Small intestine (tissue), 7 donors: Measurements from ENCODE around the gene AACS. TPM values are rescaled to one million over a fixed set of nuclear protein-coding genes. Genes with fewer than 3 reads are reported as not detected.
"Not testable (repeated sequence)": the region's sequence is repeated elsewhere in the genome, so short reads cannot be mapped to it uniquely, and the experiment has no call there.

ENCODE experiments used
- DNase-seq, 2 donors: peaks; one replicate each; pipeline versions ENCODE4 v3.0.0 to v3.0.0-alpha.2; 2013
- FAIRE-seq: peaks from 2 replicates; lab custom pipeline; 2012; peaks lifted over from hg19 to GRCh38; lab: Jason Lieb, UNC
- H3K27ac ChIP-seq, 3 donors: one replicate each; pipeline ENCODE4 v1.5.1; 2013; ENCODE audit warnings: low read length in 2 of 3, mild to moderate bottlenecking in 2 of 3, control low read depth in 1 of 3, inconsistent platforms in 1 of 3, low read depth in 1 of 3, moderate library complexity in 1 of 3
- H3K27me3 ChIP-seq, 3 donors: one replicate each; pipeline ENCODE4 v1.6.1; 2013; ENCODE audit warnings: low read length in 3 of 3, inconsistent platforms in 1 of 3; ENCODE audit not compliant: control insufficient read depth in 3 of 3, insufficient read depth in 3 of 3
- H3K36me3 ChIP-seq, 3 donors: one replicate each; pipeline ENCODE4 v1.6.1; 2013; ENCODE audit warnings: low read length in 3 of 3, inconsistent platforms in 1 of 3, low read depth in 1 of 3, mild to moderate bottlenecking in 1 of 3, moderate library complexity in 1 of 3; ENCODE audit not compliant: control insufficient read depth in 3 of 3, insufficient read depth in 2 of 3
- H3K4me1 ChIP-seq, 3 donors: one replicate each; pipeline ENCODE4 v1.6.1; 2013; ENCODE audit warnings: low read length in 2 of 3, inconsistent platforms in 1 of 3, low read depth in 1 of 3, mild to moderate bottlenecking in 1 of 3, moderate library complexity in 1 of 3; ENCODE audit not compliant: control insufficient read depth in 3 of 3, insufficient read depth in 2 of 3
- H3K4me3 ChIP-seq, 3 donors: one replicate each; pipeline ENCODE4 v1.5.1; 2013; ENCODE audit warnings: low read length in 3 of 3, control low read depth in 1 of 3, inconsistent platforms in 1 of 3, low read depth in 1 of 3, mild to moderate bottlenecking in 1 of 3, moderate library complexity in 1 of 3
- H3K9me3 ChIP-seq, 2 donors: one replicate each; pipeline ENCODE4 v1.6.1; 2013; ENCODE audit warnings: low read depth in 1 of 2, low read length in 1 of 2; ENCODE audit not compliant: control insufficient read depth in 2 of 2, insufficient read depth in 1 of 2
- WGBS, 3 donors: extraction: QIAGEN DNeasy Blood & Tissue Kit; methylation state at CpG; one replicate each; pipeline ENCODE4 v1.1.7; 2013; 5-methylcytosine and 5-hydroxymethylcytosine counted together
- polyA plus RNA-seq, 4 donors: library from polyadenylated mRNA; stranded (reverse) in 3 of 4; unstranded in 1 of 4; fragments of 200-250 nt in 3 of 4; fragments of 120-200 nt in 1 of 4; gene quantifications; one replicate each; pipeline versions ENCODE4 v1.2.1 to v1.2.3, GENCODE V29; 2013
- donor health status: healthy with polysubstance abuse.
- donor health status: control.
- donor health status: control.
- donor health status: Bipolar disorder and iron deficiency.
- donor health status: healthy.

Gene AACS
- polyA plus RNA-seq, 4 donors = 15.8 to 35.9 (median 22.4) TPM

DNA sequence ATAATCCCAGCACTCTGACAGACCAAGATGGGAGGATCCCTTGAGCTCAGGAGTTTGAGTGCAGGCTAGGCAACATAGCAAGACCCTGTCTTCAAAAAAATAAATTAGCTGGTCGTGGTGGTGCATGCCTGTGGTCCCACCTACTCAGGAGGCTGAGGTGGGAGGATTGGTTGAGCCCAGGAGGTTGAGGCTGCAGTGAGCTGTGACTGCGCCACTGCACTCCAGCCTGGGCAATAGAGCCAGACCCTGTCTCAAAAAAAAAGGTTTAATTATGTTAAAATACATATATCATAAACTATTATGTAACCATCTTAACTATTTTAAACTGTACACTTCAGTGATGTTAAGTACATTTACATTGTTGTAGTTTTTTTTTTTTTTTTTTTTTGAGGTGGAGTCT lies 9.1 kb downstream of the AACS start:
- not testable (repeated sequence) for H3K4me3 ChIP-seq, H3K4me1 ChIP-seq, H3K9me3 ChIP-seq, H3K27ac ChIP-seq, H3K27me3 ChIP-seq, FAIRE-seq, DNase-seq
- H3K36me3 ChIP-seq = peaks cover 6 to 42% (median 6%) of the 10 kb centered on the region in 3 donors
- WGBS, 3 donors = 81 to 93% (median 86%) methylated on average over 2 of the region's 2 CpGs

DNA sequence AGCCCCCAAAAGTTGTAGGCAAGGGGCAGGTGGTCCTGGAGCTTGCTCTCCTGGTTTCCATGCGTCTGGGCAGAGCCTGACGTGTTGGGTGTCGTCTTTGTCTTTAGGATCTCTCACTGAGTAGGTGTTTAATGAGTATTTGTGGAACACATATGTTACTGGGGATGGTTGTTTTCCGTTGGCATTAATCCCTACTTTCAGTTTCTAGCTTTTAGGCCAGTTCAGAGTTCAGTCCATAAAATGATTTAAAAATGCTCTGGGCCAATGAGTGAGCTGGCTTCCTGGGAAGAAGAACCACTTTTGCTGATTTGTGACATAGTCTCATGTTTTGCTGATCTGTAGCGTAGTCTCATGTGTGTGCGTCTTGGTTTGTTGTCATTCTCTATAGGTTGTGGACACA lies 10.9 kb downstream of the AACS start:
- no peak overlapping the region for H3K27ac ChIP-seq
- no peak for FAIRE-seq
- WGBS, 3 donors = 46 to 68% (median 56%) methylated on average over 6 of the region's 6 CpGs

DNA sequence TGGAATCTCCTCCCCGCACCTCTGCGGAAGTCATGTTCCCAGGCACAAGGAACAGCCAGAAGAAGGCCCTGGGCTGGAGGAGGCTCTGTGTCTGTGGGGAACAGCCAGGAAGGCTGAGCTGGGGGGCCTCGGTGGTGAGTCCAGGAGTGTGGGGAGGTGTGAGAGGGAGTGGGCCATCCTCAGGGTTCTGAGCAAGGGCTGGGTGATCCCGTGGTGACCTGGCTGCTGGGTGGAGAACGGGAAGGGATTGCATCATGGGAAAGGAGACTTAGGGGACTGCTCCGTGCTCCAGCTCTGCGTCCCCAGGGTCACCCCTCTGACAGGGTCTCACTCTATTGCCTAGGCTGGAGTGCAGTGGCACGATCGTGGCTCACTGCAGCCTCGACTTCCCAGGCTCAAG lies 13.8 kb downstream of the AACS start:
- Histone ChIP-seq H3K27ac (no peak overlapping the region), H3K4me3 (no peak overlapping the region), H3K4me1 (peaks cover 0 to 2% (median 0%) of the 10 kb centered on the region in 3 donors), H3K9me3 (no peaks in the 10 kb centered on the region), H3K36me3 (peaks cover 8 to 34% (median 12%) of the 10 kb centered on the region in 3 donors), H3K27me3 (no peaks in the 10 kb centered on the region)
- no peak for FAIRE-seq
- WGBS, 3 donors = 92 to 96% (median 92%) methylated on average over 10 of the region's 10 CpGs
- DNase-seq = no peak

More for the DNA sequence above, 10.9 kb downstream of the AACS start:
- DNase-seq = peak in 1 of 2 donors; percentile 32
- Histone ChIP-seq H3K4me3 (no peak overlapping the region), H3K27me3 (no peaks in the 10 kb centered on the region), H3K4me1 (peaks cover 0 to 2% (median 0%) of the 10 kb centered on the region in 3 donors), H3K36me3 (peaks cover 6 to 37% (median 8%) of the 10 kb centered on the region in 3 donors), H3K9me3 (no peaks in the 10 kb centered on the region)

DNA sequence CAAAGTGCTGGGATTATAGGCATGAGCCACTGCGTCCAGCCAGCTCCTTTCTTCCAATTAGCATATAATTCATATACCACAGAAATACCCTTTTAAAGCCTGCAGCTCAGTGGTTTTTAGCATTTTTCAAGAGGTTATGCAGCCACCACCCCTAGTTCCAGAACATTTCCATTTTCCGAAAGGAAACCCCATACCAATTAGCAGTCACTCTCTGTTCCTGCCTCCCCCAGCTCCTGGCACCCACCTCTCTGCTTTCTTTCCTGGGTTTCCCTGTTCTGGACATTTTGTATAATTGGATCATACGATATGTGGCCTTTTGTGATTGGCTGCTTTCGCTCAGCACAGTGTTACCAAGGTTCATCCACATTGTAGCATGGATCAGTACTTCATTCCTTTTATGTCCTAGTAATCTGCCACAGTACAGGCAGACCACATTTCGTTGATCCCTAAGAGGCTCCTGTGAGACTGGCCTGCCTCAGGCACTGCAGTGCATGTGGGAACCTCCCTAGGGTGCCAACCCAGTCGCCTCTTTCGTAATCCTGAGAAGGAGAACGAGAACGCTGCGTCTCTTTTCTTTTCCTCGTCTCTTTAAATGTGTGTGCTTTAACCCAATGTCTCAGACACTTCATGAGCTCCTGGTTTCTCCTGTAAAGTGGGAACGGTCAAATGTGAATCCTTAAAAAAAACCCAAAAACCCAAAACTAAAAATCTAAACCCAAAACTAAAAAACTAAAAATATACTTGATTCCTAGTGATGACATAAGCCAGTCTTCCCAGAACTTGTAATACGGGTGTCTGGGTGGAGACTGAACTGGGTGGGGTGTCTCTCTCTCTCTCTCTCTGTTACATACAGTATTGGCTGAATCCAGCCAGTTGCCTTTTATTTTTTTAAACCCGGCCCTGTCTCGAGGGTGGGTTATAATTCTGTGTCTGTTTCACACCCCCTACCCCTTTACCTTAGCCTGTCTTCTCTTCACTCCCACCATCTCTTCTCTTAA lies 14.7 kb downstream of the AACS start:
- Histone ChIP-seq H3K9me3 (no peaks in the 10 kb centered on the region), H3K27ac (no peak overlapping the region), H3K36me3 (peaks cover 8 to 38% (median 14%) of the 10 kb centered on the region in 3 donors), H3K4me1 (peaks cover 0 to 2% (median 0%) of the 10 kb centered on the region in 3 donors), H3K4me3 (no peak overlapping the region), H3K27me3 (no peaks in the 10 kb centered on the region)
- 84 to 92% (median 91%) methylated on average over 15 of the region's 15 CpGs for WGBS, 3 donors
- DNase-seq (no peak), FAIRE-seq (no peak)

DNA sequence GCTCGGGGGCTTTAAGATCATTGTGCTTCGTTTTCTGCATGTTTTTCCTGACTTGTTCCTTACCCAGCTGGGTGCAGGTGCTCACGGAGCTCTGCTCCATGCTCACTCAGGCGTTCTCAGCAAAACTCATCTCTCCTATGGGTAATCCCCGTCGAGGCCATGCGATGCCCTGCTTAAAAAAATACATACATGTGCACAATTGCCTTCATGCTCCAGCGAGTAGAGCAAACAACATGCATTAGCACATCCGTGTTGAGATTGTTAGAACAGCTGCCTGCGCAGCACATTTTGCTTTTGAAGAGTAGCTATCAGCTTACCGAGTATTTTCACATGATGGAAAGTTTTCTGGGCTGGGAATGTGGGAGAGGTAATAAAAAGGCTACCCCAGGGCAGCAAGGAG lies 16.2 kb downstream of the AACS start:
- H3K4me1 ChIP-seq = no peaks in the 10 kb centered on the region
- no peak for FAIRE-seq
- no peak overlapping the region for H3K27ac ChIP-seq
- no peaks in the 10 kb centered on the region for H3K27me3 ChIP-seq
- WGBS, 3 donors = 92 to 95% (median 94%) methylated on average over 11 of the region's 11 CpGs
- no peak overlapping the region for H3K4me3 ChIP-seq
- no peaks in the 10 kb centered on the region for H3K9me3 ChIP-seq
- no peak for DNase-seq
- peaks cover 7 to 42% (median 17%) of the 10 kb centered on the region in 3 donors for H3K36me3 ChIP-seq

DNA sequence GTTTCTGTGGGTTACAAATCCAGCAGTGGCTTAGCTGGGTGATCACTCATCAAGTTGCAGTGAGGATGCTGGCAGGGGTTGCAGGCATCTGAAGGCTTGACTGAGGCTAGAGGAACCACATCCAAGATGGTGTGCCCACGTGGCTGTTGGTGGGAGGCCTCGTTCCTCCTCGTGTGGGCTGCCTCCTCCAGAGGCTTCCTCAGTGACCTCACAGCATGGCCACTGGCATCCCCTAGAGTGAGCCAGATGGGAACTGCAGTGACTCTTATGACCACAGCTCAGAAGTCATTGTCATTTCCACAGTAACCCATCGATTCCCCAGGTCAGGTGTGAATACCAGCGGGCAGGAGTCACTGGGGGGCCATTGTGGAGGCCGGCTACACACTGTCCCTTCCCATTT lies 17.8 kb downstream of the AACS start:
- FAIRE-seq (no peak), DNase-seq (no peak)
- 78 to 89% (median 79%) methylated on average over 6 of the region's 6 CpGs for WGBS, 3 donors
- Histone ChIP-seq H3K36me3 (peaks cover 2 to 49% (median 19%) of the 10 kb centered on the region in 3 donors), H3K9me3 (no peaks in the 10 kb centered on the region), H3K27me3 (no peaks in the 10 kb centered on the region), H3K4me3 (no peak overlapping the region), H3K27ac (no peak overlapping the region), H3K4me1 (no peaks in the 10 kb centered on the region)

DNA sequence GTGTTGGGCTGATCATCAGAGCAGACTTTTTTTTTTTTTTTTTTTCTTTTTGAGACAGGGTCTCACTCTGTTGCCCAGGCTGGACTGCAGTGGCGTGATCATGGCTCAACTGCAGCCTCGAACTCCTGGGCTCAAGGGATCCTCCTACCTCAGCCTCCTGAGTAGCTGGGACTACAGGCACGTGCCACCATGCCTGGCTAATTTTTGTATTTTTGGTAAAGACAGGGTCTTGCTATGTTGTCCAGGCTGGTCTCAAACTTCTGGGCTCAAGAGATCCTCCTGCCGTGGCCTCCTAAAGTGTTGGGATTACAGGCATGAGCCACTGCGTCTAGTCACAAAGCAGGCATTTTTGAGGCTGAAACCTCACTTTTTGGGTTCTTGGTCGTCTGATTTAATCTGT lies 23.0 kb downstream of the AACS start:
- not testable (repeated sequence) for H3K4me1 ChIP-seq, H3K27me3 ChIP-seq, H3K9me3 ChIP-seq, H3K27ac ChIP-seq, H3K4me3 ChIP-seq, DNase-seq, FAIRE-seq
- 77 to 84% (median 78%) methylated on average over 6 of the region's 6 CpGs for WGBS, 3 donors
- peaks cover 3 to 64% (median 22%) of the 10 kb centered on the region in 3 donors for H3K36me3 ChIP-seq

DNA sequence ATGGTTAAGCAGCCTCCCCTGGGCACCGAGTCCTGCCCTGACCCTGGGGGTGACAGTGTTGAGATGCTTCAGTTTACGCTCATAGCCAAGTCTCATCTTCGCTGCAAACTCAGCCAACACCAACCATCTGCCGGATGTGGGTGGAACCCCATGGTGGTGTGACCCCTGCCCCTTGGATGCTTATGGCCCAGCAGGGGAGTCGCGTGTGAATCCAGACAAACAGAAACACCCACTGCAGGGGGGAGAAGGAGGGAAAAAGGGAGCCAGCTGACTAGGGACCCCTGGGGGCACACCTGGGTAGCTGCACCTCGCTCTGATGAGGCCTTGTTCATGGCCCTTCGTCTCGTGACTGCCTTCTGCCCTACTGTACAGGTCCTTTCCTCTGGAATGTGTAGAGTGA lies 23.8 kb downstream of the AACS start:
- no peak for FAIRE-seq
- Histone ChIP-seq H3K36me3 (peaks cover 3 to 66% (median 22%) of the 10 kb centered on the region in 3 donors), H3K4me1 (peaks cover 0 to 13% (median 0%) of the 10 kb centered on the region in 3 donors), H3K27ac (no peak overlapping the region), H3K9me3 (no peaks in the 10 kb centered on the region), H3K4me3 (no peak overlapping the region), H3K27me3 (no peaks in the 10 kb centered on the region)
- DNase-seq = no peak
- WGBS, 3 donors = 93 to 95% (median 94%) methylated on average over 7 to 9 of the region's 9 CpGs
